MM.1S (cell line): ENCODE measurements around the gene CTNNA3.

Experiments used
- DNase-seq: peaks from one replicate; pipeline ENCODE4 v3.0.0-alpha.2; 2015
- H2AFZ ChIP-seq: fragments of 300-600 bp; sonication (generic); 2 replicates; pipeline ENCODE4 v1.6.0; 2016; ENCODE audit warnings: antibody characterized with exemption, low read length
- H3F3A ChIP-seq: fragments of 300-600 bp; sonication (generic); 2 replicates; pipeline ENCODE4 v1.6.1; 2016; ENCODE audit warnings: mild to moderate bottlenecking, antibody characterized with exemption, low read length, moderate library complexity, mixed read lengths; ENCODE audit not compliant: insufficient read depth
- H3K27ac ChIP-seq: fragments of 300-600 bp; sonication (generic); 2 replicates; pipeline ENCODE4 v1.5.1; 2016; ENCODE audit warnings: mild to moderate bottlenecking, low read length
- H3K27me3 ChIP-seq: fragments of 300-600 bp; sonication (generic); replicated peaks from 2 replicates; pipeline ENCODE4 v1.6.0; 2016; ENCODE audit warnings: low read length; ENCODE audit not compliant: insufficient read depth
- H3K36me3 ChIP-seq: fragments of 300-600 bp; sonication (generic); replicated peaks from 2 replicates; pipeline ENCODE4 v1.6.1; 2016; ENCODE audit warnings: mild to moderate bottlenecking, low read length, mixed read lengths; ENCODE audit not compliant: insufficient read depth
- H3K4me1 ChIP-seq: fragments of 300-600 bp; sonication (generic); 2 replicates; pipeline ENCODE4 v1.6.1; 2016; ENCODE audit warnings: low read length, mixed read lengths
- H3K4me2 ChIP-seq: fragments of 300-600 bp; sonication (generic); 2 replicates; pipeline ENCODE4 v1.6.0; 2016; ENCODE audit warnings: low read depth, low read length
- H3K4me3 ChIP-seq: fragments of 300-600 bp; sonication (generic); 2 replicates; pipeline ENCODE4 v1.5.1; 2016; ENCODE audit warnings: low read length, mixed read lengths
- H3K79me2 ChIP-seq: fragments of 300-600 bp; sonication (generic); 2 replicates; pipeline ENCODE4 v1.6.1; 2016; ENCODE audit warnings: mixed run types, low read length, mixed read lengths
- H3K9ac ChIP-seq: fragments of 300-600 bp; sonication (generic); 2 replicates; pipeline ENCODE4 v1.6.1; 2016; ENCODE audit warnings: low read length, mixed read lengths
- H3K9me2 ChIP-seq: fragments of 300-600 bp; sonication (generic); replicated peaks from 2 replicates; pipeline ENCODE4 v1.6.1; 2016; ENCODE audit warnings: mild to moderate bottlenecking, low read length, mixed read lengths; ENCODE audit not compliant: insufficient read depth
- H3K9me3 ChIP-seq: fragments of 300-600 bp; sonication (generic); replicated peaks from 2 replicates; pipeline ENCODE4 v1.6.1; 2016; ENCODE audit warnings: mild to moderate bottlenecking, low read length, mixed read lengths; ENCODE audit not compliant: insufficient read depth
- H4K20me1 ChIP-seq: fragments of 300-600 bp; sonication (generic); 2 replicates; pipeline ENCODE4 v1.6.1; 2016; ENCODE audit warnings: mild to moderate bottlenecking, low read length, moderate library complexity, mixed read lengths; ENCODE audit not compliant: insufficient read depth
- EZH2 ChIP-seq: fragments of 300-600 bp; sonication (generic); optimal IDR thresholded peaks from 2 replicates; pipeline ENCODE3; 2017; ENCODE audit warnings: low read depth, mild to moderate bottlenecking, antibody characterized with exemption, low read length, mixed read lengths
- EZH2phosphoT487 ChIP-seq: fragments of 300-600 bp; sonication (generic); IDR thresholded peaks from 2 replicates; pipeline ENCODE4 v1.6.1; 2018; ENCODE audit warnings: antibody characterized with exemption, low read length
- TF ChIP-seq, protein P1 (sequence below): fragments of 300-600 bp; sonication (generic); IDR thresholded peaks from 2 replicates; pipeline ENCODE4 v1.5.1; 2016; ENCODE audit warnings: antibody characterized with exemption, low read length, mixed read lengths

The CTNNA3 gene

DNA sequence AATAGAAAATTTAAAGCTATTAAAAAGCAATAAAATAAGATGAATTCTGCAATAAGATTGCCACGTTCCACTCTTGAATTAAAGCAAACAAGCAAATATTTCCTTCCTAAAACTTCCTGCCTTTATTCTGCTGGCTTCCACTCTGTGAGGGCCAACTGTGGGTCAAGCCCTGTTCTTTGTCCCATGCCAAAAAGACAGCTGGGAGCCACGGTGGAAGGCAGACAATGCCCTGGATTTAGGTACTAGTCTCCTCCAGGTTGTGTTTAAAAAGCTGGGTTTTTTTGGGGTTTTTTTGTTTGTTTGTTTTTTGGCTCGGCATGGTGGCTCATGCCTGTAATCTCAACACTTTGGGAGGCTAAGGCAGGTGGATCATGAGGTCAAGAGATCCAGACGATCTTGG, 731.0 kb downstream of the CTNNA3 start:
- Histone ChIP-seq H3K4me3 (no peak overlapping the region), H3K36me3 (no peaks in the 10 kb centered on the region), H3K27me3 (no peaks in the 10 kb centered on the region), H4K20me1 (no peaks in the 10 kb centered on the region), H3K9ac (no peak overlapping the region), H3F3A (no peaks in the 10 kb centered on the region), H3K79me2 (no peaks in the 10 kb centered on the region), H3K27ac (no peak overlapping the region), H2AFZ (no peak overlapping the region), H3K9me2 (no peaks in the 10 kb centered on the region), H3K9me3 (no peaks in the 10 kb centered on the region), H3K4me2 (no peak overlapping the region), H3K4me1 (no peaks in the 10 kb centered on the region)
- DNase-seq: no peak
- TF ChIP-seq, protein P1, sequence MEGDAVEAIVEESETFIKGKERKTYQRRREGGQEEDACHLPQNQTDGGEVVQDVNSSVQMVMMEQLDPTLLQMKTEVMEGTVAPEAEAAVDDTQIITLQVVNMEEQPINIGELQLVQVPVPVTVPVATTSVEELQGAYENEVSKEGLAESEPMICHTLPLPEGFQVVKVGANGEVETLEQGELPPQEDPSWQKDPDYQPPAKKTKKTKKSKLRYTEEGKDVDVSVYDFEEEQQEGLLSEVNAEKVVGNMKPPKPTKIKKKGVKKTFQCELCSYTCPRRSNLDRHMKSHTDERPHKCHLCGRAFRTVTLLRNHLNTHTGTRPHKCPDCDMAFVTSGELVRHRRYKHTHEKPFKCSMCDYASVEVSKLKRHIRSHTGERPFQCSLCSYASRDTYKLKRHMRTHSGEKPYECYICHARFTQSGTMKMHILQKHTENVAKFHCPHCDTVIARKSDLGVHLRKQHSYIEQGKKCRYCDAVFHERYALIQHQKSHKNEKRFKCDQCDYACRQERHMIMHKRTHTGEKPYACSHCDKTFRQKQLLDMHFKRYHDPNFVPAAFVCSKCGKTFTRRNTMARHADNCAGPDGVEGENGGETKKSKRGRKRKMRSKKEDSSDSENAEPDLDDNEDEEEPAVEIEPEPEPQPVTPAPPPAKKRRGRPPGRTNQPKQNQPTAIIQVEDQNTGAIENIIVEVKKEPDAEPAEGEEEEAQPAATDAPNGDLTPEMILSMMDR: no peak
- no peak for TF ChIP-seq EZH2phosphoT487
- TF ChIP-seq EZH2: no peak

DNA sequence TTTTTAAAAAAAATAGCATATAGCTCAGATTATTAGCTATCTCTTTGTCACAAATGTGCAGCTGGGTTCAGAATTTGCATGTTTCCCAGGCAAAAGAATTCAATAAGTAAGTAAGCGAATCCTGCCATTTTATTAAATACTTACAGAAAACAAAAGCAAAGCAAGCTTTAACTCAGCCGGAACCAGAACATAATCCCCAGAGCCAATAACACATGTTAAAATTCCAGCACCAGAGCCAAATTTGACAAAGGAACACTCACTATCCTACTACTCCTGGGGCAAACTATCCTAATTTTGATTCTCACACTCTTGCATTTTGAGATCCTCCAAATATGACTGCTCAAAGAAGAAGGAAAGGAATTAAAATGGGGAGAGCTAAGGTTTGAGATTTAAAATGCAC, 737.5 kb downstream of the CTNNA3 start:
- TF ChIP-seq, protein P1: no peak
- Histone ChIP-seq H3K4me1 (no peaks in the 10 kb centered on the region), H3K36me3 (no peaks in the 10 kb centered on the region), H3K27me3 (no peaks in the 10 kb centered on the region), H3K4me2 (no peak overlapping the region), H3K27ac (no peak overlapping the region), H4K20me1 (no peaks in the 10 kb centered on the region), H3F3A (no peaks in the 10 kb centered on the region), H3K9ac (no peak overlapping the region), H2AFZ (no peak overlapping the region), H3K79me2 (no peaks in the 10 kb centered on the region), H3K9me2 (no peaks in the 10 kb centered on the region), H3K9me3 (no peaks in the 10 kb centered on the region), H3K4me3 (no peak overlapping the region)
- no peak for DNase-seq

DNA sequence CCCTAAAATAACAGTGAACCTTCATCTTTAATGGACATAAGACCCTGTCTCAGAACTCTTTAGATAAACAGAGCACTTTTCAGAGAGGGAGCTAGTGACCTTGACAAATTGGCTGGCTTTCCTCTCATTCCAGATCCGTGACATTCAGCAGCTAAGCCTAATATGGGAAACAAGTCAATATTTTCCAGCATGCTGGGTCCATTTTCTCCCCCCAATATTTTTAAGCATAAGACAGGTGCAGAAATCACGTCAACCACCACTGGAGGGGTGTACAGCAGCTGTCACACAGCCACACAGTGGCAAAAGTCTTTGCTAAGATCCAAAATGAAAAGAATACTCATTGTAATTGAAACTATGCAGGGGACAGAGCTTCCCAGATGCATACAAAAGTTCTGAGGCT, 744.1 kb downstream of the CTNNA3 start:
- Histone ChIP-seq H3K9me2 (no peaks in the 10 kb centered on the region), H3K4me1 (no peaks in the 10 kb centered on the region), H3K4me3 (no peak overlapping the region), H3F3A (no peaks in the 10 kb centered on the region), H4K20me1 (no peaks in the 10 kb centered on the region), H2AFZ (no peak overlapping the region), H3K27me3 (no peaks in the 10 kb centered on the region), H3K27ac (no peak overlapping the region), H3K4me2 (no peak overlapping the region), H3K9ac (no peak overlapping the region), H3K36me3 (no peaks in the 10 kb centered on the region), H3K79me2 (no peaks in the 10 kb centered on the region), H3K9me3 (no peaks in the 10 kb centered on the region)
- TF ChIP-seq EZH2phosphoT487 (no peak), EZH2 (no peak)
- TF ChIP-seq, protein P1: no peak
- no peak for DNase-seq

DNA sequence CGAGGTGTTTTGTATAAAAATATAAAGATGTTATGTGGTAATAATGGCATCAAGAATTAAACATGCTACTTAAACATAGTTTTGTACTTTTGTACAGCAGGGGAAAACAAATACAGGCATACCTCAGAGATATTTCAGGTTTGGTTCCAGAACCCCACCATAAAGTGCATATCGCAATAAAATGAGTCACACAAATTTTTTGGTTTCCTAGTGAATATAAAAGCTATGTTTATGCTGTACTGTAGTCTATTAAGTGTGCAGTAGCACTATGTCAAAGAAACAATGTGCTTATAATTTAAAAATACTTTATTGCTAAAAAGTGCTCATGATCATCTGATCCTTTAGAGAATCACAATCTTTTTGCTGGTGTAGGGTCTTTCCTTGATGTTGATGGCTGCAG, 752.4 kb downstream of the CTNNA3 start:
- no peak overlapping the region for H2AFZ ChIP-seq
- H3F3A ChIP-seq: no peaks in the 10 kb centered on the region
- no peaks in the 10 kb centered on the region for H3K27me3 ChIP-seq
- H3K4me3 ChIP-seq: no peak overlapping the region
- no peaks in the 10 kb centered on the region for H3K4me1 ChIP-seq
- no peak overlapping the region for H3K4me2 ChIP-seq
- no peak for TF ChIP-seq EZH2
- TF ChIP-seq EZH2phosphoT487: no peak
- TF ChIP-seq, protein P1: no peak
- H3K27ac ChIP-seq: no peak overlapping the region
- H4K20me1 ChIP-seq: no peaks in the 10 kb centered on the region
- H3K9me2 ChIP-seq: no peaks in the 10 kb centered on the region
- no peaks in the 10 kb centered on the region for H3K36me3 ChIP-seq
- no peak overlapping the region for H3K9ac ChIP-seq
- DNase-seq: no peak
- H3K9me3 ChIP-seq: no peaks in the 10 kb centered on the region
- H3K79me2 ChIP-seq: no peaks in the 10 kb centered on the region
